Vagina (tissue), 2 donors: ENCODE data around the gene RBM18. TPM values are rescaled to one million over a fixed set of nuclear protein-coding genes. Genes with fewer than 3 reads are reported as not detected.

Experiments used
- DNase-seq, 2 donors: peaks; one replicate each; pipeline ENCODE4 v3.0.0-alpha.2; 2017; ENCODE audit errors: extremely low spot score in 2 of 2
- H3K27ac ChIP-seq: fragments of 200-600 bp; sonication (generic); one replicate; pipeline ENCODE4 v1.5.1; 2019
- H3K27me3 ChIP-seq: fragments of 200-600 bp; sonication (generic); one replicate; pipeline ENCODE4 v1.5.1; 2019
- H3K36me3 ChIP-seq, 2 donors: fragments of 200-600 bp; sonication (generic); one replicate each; pipeline ENCODE4 v1.5.1; 2017 to 2019
- H3K4me1 ChIP-seq: fragments of 200-600 bp; sonication (generic); one replicate; pipeline ENCODE4 v1.5.1; 2019
- H3K4me3 ChIP-seq, 2 donors: fragments of 200-600 bp; sonication (generic); 1 replicate in 1 of 2; 2 replicates in 1 of 2; pipeline ENCODE4 v1.5.1; 2016 to 2019
- H3K9me3 ChIP-seq: fragments of 200-600 bp; sonication (generic); one replicate; pipeline ENCODE4 v1.5.1; 2019
- CTCF ChIP-seq, 3 experiments: fragments of 450-650 bp in 2 of 3; fragments of 200-600 bp in 1 of 3; sonication (generic) in 1 of 3; IDR thresholded peaks; one replicate each; pipeline ENCODE4 v1.5.1; 2017 to 2019; ENCODE audit warnings: antibody characterized with exemption in 3 of 3, mild to moderate bottlenecking in 2 of 3, moderate library complexity in 2 of 3
- POLR2A ChIP-seq, 2 donors: fragments of 450-650 bp; IDR thresholded peaks; one replicate each; pipeline ENCODE4 v1.6.1; 2017; ENCODE audit warnings: antibody characterized with exemption in 2 of 2, mild to moderate bottlenecking in 2 of 2, moderate library complexity in 2 of 2
- POLR2AphosphoS5 ChIP-seq, 2 donors: sonication (generic); formaldehyde crosslinking; IDR thresholded peaks; one replicate each; pipeline ENCODE4 v1.9.0; 2017; ENCODE audit warnings: antibody characterized with exemption in 2 of 2, mild to moderate bottlenecking in 2 of 2, low read depth in 1 of 2; ENCODE audit not compliant: insufficient read depth in 1 of 2
- intact Hi-C: fragments of 100-400 bp; cut with DNase I; formaldehyde crosslinking; loops from one replicate; pipeline ENCODE4 v1.15.1; 2023
- total RNA-seq: library from RNA; depleted of rRNA; stranded (reverse); fragments of >200 nt; gene quantifications from one replicate; pipeline ENCODE4 v1.2.3, GENCODE V29; 2016

The RBM18 gene
- total RNA-seq, 1 donor from 2014 or later = 11.3 TPM

DNA sequence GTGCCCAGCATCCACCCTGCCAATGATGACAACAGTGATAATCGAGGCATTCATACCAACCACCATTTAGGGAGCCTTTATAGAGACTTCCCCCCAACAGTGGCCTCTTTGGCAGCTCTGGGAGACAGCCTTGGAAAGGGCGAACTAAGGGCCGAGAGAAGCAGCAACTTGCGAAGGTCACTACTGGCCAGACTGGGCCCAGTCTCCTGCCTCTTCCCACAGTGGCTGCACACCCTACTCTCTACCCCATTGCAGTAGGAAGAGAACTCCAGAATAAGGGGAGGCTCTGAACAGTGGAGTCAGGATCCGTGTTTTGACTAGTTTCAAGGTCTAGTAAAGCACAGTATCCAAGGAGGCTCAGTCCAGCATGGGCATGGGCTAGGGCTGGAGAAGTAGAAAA is 41.2 kb downstream of the RBM18 start:
- no peak for DNase-seq
- intact Hi-C loops = no loop called here
- TF ChIP-seq POLR2A (IDR thresholded peaks at IDR 0.05) = no peak
- no peak for TF ChIP-seq POLR2AphosphoS5 (IDR thresholded peaks at IDR 0.05; ENCODE audit: insufficient read depth in 1 of 2, low read depth in 1 of 2)
- no peak for TF ChIP-seq CTCF (IDR thresholded peaks at IDR 0.05)
- Histone ChIP-seq H3K4me1 (peaks cover 47% of the 10 kb centered on the region), H3K9me3 (no peaks in the 10 kb centered on the region), H3K27me3 (peaks cover 30% of the 10 kb centered on the region), H3K36me3 (no peaks in the 10 kb centered on the region), H3K4me3 (no peak overlapping the region), H3K27ac (no peak overlapping the region)

GRCh38 chr9:122222791-122223190 is 41.8 kb downstream of the RBM18 start:
- Histone ChIP-seq H3K27ac (no peak overlapping the region), H3K27me3 (peaks cover 26% of the 10 kb centered on the region), H3K4me1 (peaks cover 40% of the 10 kb centered on the region), H3K36me3 (no peaks in the 10 kb centered on the region), H3K9me3 (no peaks in the 10 kb centered on the region), H3K4me3 (no peak overlapping the region)
- TF ChIP-seq POLR2AphosphoS5 (IDR thresholded peaks at IDR 0.05; ENCODE audit: insufficient read depth in 1 of 2, low read depth in 1 of 2) (no peak), CTCF (IDR thresholded peaks at IDR 0.05) (no peak), POLR2A (IDR thresholded peaks at IDR 0.05) (no peak)
- DNase-seq = no peak
- intact Hi-C loops = no loop called here

GRCh38 chr9:122221183-122221811 is 43.3 kb downstream of the RBM18 start:
- H3K9me3 ChIP-seq = no peaks in the 10 kb centered on the region
- intact Hi-C loops = no loop called here
- peaks cover 25% of the 10 kb centered on the region for H3K4me1 ChIP-seq
- no peaks in the 10 kb centered on the region for H3K36me3 ChIP-seq
- H3K4me3 ChIP-seq = no peak overlapping the region
- no peak for DNase-seq
- TF ChIP-seq CTCF (IDR thresholded peaks at IDR 0.05) (no peak), POLR2AphosphoS5 (IDR thresholded peaks at IDR 0.05; ENCODE audit: insufficient read depth in 1 of 2, low read depth in 1 of 2) (no peak), POLR2A (IDR thresholded peaks at IDR 0.05) (no peak)
- H3K27ac ChIP-seq = no peak overlapping the region
- peaks cover 16% of the 10 kb centered on the region for H3K27me3 ChIP-seq

DNA sequence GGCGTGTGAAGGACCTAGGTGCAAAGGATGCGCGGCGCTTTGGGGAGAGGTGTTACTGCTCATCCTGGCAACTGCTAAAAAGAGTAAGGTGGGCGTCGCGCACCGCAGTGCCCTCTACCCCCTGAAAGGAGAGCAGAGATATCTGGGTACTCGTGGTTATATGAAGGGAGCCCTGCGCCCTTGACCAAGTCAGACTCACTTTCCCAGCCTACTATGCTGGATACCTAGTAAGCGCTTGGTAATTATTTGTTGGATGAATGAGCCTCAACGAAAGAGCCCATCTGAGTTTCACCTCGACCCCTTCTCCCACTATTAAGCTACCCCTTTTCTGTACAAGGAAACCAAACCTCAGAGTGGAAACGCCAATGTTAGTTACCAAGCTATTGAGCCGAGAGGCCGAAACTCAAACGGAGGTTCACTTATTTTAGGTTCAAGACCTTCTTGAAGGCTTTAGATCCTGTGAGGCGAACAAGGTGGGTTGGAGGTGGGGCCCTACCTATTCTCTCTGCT is 43.9 kb downstream of the RBM18 start:
- no peak overlapping the region for H3K27ac ChIP-seq
- intact Hi-C loops = no loop called here
- H3K4me3 ChIP-seq = peak overlapping the region in 1 of 2 donors; percentile 1
- H3K36me3 ChIP-seq = no peaks in the 10 kb centered on the region
- no peak for DNase-seq
- TF ChIP-seq POLR2AphosphoS5 (IDR thresholded peaks at IDR 0.05; ENCODE audit: insufficient read depth in 1 of 2, low read depth in 1 of 2) = no peak
- TF ChIP-seq CTCF (IDR thresholded peaks at IDR 0.05) = no peak
- no peak for TF ChIP-seq POLR2A (IDR thresholded peaks at IDR 0.05)
- H3K27me3 ChIP-seq = peaks cover 11% of the 10 kb centered on the region
- no peaks in the 10 kb centered on the region for H3K9me3 ChIP-seq
- peaks cover 20% of the 10 kb centered on the region for H3K4me1 ChIP-seq
